HEK293 (cell line): ENCODE measurements around the gene SPACA4.

Experiments
- EGR2 ChIP-seq: fragments of 450-650 bp; formaldehyde crosslinking; IDR thresholded peaks from 2 replicates; pipeline ENCODE4 v1.5.1; 2016; ENCODE audit warnings: low read depth, missing biosample characterization, missing genetic modification characterization
- FEZF1 ChIP-seq: fragments of 450-650 bp; formaldehyde crosslinking; IDR thresholded peaks from 2 replicates; pipeline ENCODE4 v1.5.1; 2016; ENCODE audit warnings: missing biosample characterization, missing genetic modification characterization
- GFI1B ChIP-seq: fragments of 450-650 bp; formaldehyde crosslinking; IDR thresholded peaks from 2 replicates; pipeline ENCODE4 v1.5.1; 2016; ENCODE audit warnings: missing biosample characterization, missing genetic modification characterization
- IKZF3 ChIP-seq: fragments of 450-650 bp; IDR thresholded peaks from 2 replicates; pipeline ENCODE4 v1.5.0; 2018; ENCODE audit warnings: missing biosample characterization, mild to moderate bottlenecking, missing genetic modification characterization, moderate library complexity
- SP2 ChIP-seq: fragments of 450-650 bp; formaldehyde crosslinking; IDR thresholded peaks from 2 replicates; pipeline ENCODE4 v1.5.1; 2016; ENCODE audit warnings: missing biosample characterization, missing genetic modification characterization
- WT1 ChIP-seq: fragments of 450-650 bp; formaldehyde crosslinking; IDR thresholded peaks from 2 replicates; pipeline ENCODE4 v1.5.1; 2016; ENCODE audit warnings: missing biosample characterization, missing genetic modification characterization
- ZBTB7A ChIP-seq: fragments of 450-650 bp; formaldehyde crosslinking; IDR thresholded peaks from 2 replicates; pipeline ENCODE4 v1.5.1; 2016; ENCODE audit warnings: low read depth, missing biosample characterization, missing genetic modification characterization
- ZNF10 ChIP-seq: fragments of 450-650 bp; formaldehyde crosslinking; IDR thresholded peaks from 2 replicates; pipeline ENCODE4 v1.5.1; 2017; ENCODE audit warnings: missing biosample characterization, missing genetic modification characterization
- ZNF146 ChIP-seq: fragments of 450-650 bp; formaldehyde crosslinking; IDR thresholded peaks from 2 replicates; pipeline ENCODE4 v1.5.1; 2016; ENCODE audit warnings: missing biosample characterization, missing genetic modification characterization
- ZNF16 ChIP-seq: fragments of 450-650 bp; formaldehyde crosslinking; IDR thresholded peaks from 2 replicates; pipeline ENCODE4 v1.5.1; 2016; ENCODE audit warnings: low read depth, missing biosample characterization, missing genetic modification characterization
- ZNF175 ChIP-seq: fragments of 450-650 bp; formaldehyde crosslinking; IDR thresholded peaks from 2 replicates; pipeline ENCODE4 v1.5.1; 2016; ENCODE audit warnings: missing biosample characterization, missing genetic modification characterization
- ZNF202 ChIP-seq: fragments of 450-650 bp; formaldehyde crosslinking; IDR thresholded peaks from 2 replicates; pipeline ENCODE4 v1.5.1; 2016; ENCODE audit warnings: missing biosample characterization, missing genetic modification characterization, borderline replicate concordance
- ZNF266 ChIP-seq: fragments of 450-650 bp; formaldehyde crosslinking; IDR thresholded peaks from 2 replicates; pipeline ENCODE4 v1.5.1; 2016; ENCODE audit warnings: missing biosample characterization, missing genetic modification characterization, low read depth
- ZNF302 ChIP-seq: fragments of 450-650 bp; formaldehyde crosslinking; IDR thresholded peaks from 2 replicates; pipeline ENCODE4 v1.5.1; 2016; ENCODE audit warnings: missing biosample characterization, missing genetic modification characterization, low read depth
- ZNF394 ChIP-seq: fragments of 450-650 bp; formaldehyde crosslinking; IDR thresholded peaks from 2 replicates; pipeline ENCODE4 v1.5.1; 2016; ENCODE audit warnings: missing biosample characterization, missing genetic modification characterization, mild to moderate bottlenecking, moderate library complexity, borderline replicate concordance
- ZNF416 ChIP-seq: fragments of 450-650 bp; formaldehyde crosslinking; IDR thresholded peaks from 2 replicates; pipeline ENCODE4 v1.5.1; 2016; ENCODE audit warnings: missing biosample characterization, missing genetic modification characterization
- ZNF433 ChIP-seq: fragments of 450-650 bp; formaldehyde crosslinking; IDR thresholded peaks from 2 replicates; pipeline ENCODE4 v1.5.1; 2016; ENCODE audit warnings: missing biosample characterization, missing genetic modification characterization, low read depth
- ZNF48 ChIP-seq: fragments of 450-650 bp; formaldehyde crosslinking; IDR thresholded peaks from 2 replicates; pipeline ENCODE4 v1.5.1; 2016; ENCODE audit warnings: missing biosample characterization, missing genetic modification characterization
- ZNF501 ChIP-seq: fragments of 450-650 bp; formaldehyde crosslinking; IDR thresholded peaks from 2 replicates; pipeline ENCODE4 v1.5.1; 2016; ENCODE audit warnings: missing biosample characterization, missing genetic modification characterization
- ZNF514 ChIP-seq: fragments of 450-650 bp; formaldehyde crosslinking; IDR thresholded peaks from 2 replicates; pipeline ENCODE4 v1.5.1; 2016; ENCODE audit warnings: missing biosample characterization, missing genetic modification characterization
- ZNF544 ChIP-seq: fragments of 450-650 bp; formaldehyde crosslinking; IDR thresholded peaks from 2 replicates; pipeline ENCODE4 v1.5.0; 2017; ENCODE audit warnings: missing biosample characterization, missing genetic modification characterization
- ZNF596 ChIP-seq: fragments of 450-650 bp; IDR thresholded peaks from 2 replicates; pipeline ENCODE4 v1.5.0; 2018; ENCODE audit warnings: missing biosample characterization, mild to moderate bottlenecking, missing genetic modification characterization, moderate library complexity
- ZNF600 ChIP-seq: fragments of 450-650 bp; formaldehyde crosslinking; IDR thresholded peaks from 2 replicates; pipeline ENCODE4 v1.5.1; 2016; ENCODE audit warnings: missing biosample characterization, missing genetic modification characterization
- ZNF624 ChIP-seq: fragments of 450-650 bp; formaldehyde crosslinking; IDR thresholded peaks from 2 replicates; pipeline ENCODE4 v1.5.1; 2017; ENCODE audit warnings: missing biosample characterization, missing genetic modification characterization
- ZNF626 ChIP-seq: fragments of 450-650 bp; sonication (Bioruptor Pico); formaldehyde crosslinking; IDR thresholded peaks from 2 replicates; pipeline ENCODE4 v1.5.1; 2018; ENCODE audit warnings: missing biosample characterization, missing genetic modification characterization, inconsistent platforms
- ZNF670 ChIP-seq: fragments of 450-650 bp; formaldehyde crosslinking; IDR thresholded peaks from 2 replicates; pipeline ENCODE4 v1.5.1; 2016; ENCODE audit warnings: missing biosample characterization, missing genetic modification characterization, low read depth
- ZNF707 ChIP-seq: fragments of 450-650 bp; formaldehyde crosslinking; IDR thresholded peaks from 2 replicates; pipeline ENCODE4 v1.5.1; 2016; ENCODE audit warnings: missing biosample characterization, missing genetic modification characterization
- ZNF837 ChIP-seq: fragments of 450-650 bp; formaldehyde crosslinking; IDR thresholded peaks from 2 replicates; pipeline ENCODE4 v1.5.1; 2016; ENCODE audit warnings: missing biosample characterization, missing genetic modification characterization
- ZSCAN23 ChIP-seq: fragments of 450-650 bp; formaldehyde crosslinking; IDR thresholded peaks from 2 replicates; pipeline ENCODE4 v1.5.1; 2016; ENCODE audit warnings: missing biosample characterization, missing genetic modification characterization
- TF ChIP-seq, protein P1 (sequence below): fragments of 450-650 bp; formaldehyde crosslinking; IDR thresholded peaks from 2 replicates; pipeline ENCODE4 v1.5.1; 2016; ENCODE audit warnings: missing biosample characterization, missing genetic modification characterization
- TF ChIP-seq, protein P2 (sequence below): fragments of 450-650 bp; formaldehyde crosslinking; IDR thresholded peaks from 2 replicates; pipeline ENCODE4 v1.5.1; 2016; ENCODE audit warnings: missing biosample characterization, missing genetic modification characterization, borderline replicate concordance
- TF ChIP-seq, protein P3 (sequence below): fragments of 450-650 bp; formaldehyde crosslinking; IDR thresholded peaks from 2 replicates; pipeline ENCODE4 v1.5.1; 2016; ENCODE audit warnings: missing biosample characterization, missing genetic modification characterization
- TF ChIP-seq, protein P4 (sequence below): fragments of 450-650 bp; formaldehyde crosslinking; IDR thresholded peaks from 2 replicates; pipeline ENCODE4 v1.5.1; 2016; ENCODE audit warnings: missing biosample characterization, missing genetic modification characterization

Gene SPACA4

DNA sequence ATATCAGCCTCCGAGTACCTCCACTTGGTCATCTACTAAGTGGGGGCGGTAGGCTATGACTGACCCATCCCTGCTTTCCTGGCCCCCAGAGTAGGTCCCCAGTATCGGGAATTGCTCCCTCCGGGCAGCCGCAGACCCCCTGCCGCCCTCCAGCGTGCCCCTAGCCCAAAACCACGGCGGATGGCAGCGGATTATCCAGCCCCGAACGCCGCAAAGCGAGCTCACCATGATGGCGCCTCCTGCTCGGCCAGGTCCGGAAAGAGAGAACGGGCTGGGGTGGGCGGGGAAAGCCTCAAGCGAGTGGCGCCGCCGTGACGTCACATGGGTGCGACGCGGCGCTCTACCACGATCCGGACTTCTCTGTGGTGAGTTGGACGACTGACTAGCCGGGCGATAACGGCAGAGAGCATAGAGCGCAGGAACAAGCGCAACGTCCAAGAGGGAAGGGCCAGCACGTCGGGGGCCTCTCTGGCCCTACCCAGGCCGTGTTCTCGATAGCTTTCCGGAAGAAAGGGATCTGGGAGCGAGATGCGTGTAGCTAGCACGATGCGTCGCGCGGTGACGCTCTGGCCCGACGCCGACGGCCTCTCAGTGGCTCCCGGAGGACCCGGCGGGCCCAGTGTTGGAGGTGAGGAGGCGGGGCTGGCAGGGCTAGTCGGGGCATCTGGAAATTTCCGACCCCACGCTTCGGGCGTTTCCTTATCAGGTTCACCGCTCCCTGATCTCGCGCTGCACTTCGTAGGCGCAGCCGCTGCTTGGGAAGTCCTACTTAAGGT is 12.6 kb downstream of the SPACA4 start, which contains the start of the genes RPL18 and SPHK2 (continued):
- TF ChIP-seq EGR2 (tag by site-specific recombination) (peak; percentile 47), ZNF433 (tag by site-specific recombination) (no peak), ZNF10 (tag by site-specific recombination) (peak; percentile 99), ZNF624 (tag by site-specific recombination) (no peak), ZNF394 (peak; percentile 37), ZNF837 (no peak), ZNF48 (tag by site-specific recombination) (no peak), ZSCAN23 (tag by site-specific recombination) (peak; percentile 75), ZNF416 (tag by site-specific recombination) (no peak), ZNF302 (tag by site-specific recombination) (no peak), ZNF175 (tag by site-specific recombination) (no peak), ZNF146 (tag by site-specific recombination) (peak; percentile 67; the same call in 1 of the 2 replicates), ZNF707 (tag by site-specific recombination) (no peak), ZNF501 (peak; percentile 89), WT1 (tag by site-specific recombination) (no peak), ZNF626 (tag by site-specific recombination) (no peak), ZNF600 (tag by site-specific recombination) (no peak; the same call in 1 of the 2 replicates), ZNF670 (tag by site-specific recombination) (no peak), ZNF266 (no peak), FEZF1 (peak; percentile 53; the same call in 1 of the 2 replicates), ZNF16 (no peak), ZNF544 (tag by site-specific recombination) (no peak), ZNF596 (tag by site-specific recombination) (no peak), GFI1B (tag by site-specific recombination) (no peak), SP2 (tag by site-specific recombination) (peak; percentile 85), ZBTB7A (tag by site-specific recombination) (peak; percentile 42; the same call in 1 of the 2 replicates), IKZF3 (tag by site-specific recombination) (0 out of 2 replicates have a peak, but pooled peaks have one; percentile 35), ZNF202 (no peak), ZNF514 (tag by site-specific recombination) (no peak)
- TF ChIP-seq, protein P1, sequence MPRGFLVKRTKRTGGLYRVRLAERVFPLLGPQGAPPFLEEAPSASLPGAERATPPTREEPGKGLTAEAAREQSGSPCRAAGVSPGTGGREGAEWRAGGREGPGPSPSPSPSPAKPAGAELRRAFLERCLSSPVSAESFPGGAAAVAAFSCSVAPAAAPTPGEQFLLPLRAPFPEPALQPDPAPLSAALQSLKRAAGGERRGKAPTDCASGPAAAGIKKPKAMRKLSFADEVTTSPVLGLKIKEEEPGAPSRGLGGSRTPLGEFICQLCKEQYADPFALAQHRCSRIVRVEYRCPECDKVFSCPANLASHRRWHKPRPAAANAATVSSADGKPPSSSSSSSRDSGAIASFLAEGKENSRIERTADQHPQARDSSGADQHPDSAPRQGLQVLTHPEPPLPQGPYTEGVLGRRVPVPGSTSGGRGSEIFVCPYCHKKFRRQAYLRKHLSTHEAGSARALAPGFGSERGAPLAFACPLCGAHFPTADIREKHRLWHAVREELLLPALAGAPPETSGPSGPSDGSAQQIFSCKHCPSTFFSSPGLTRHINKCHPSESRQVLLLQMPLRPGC, result peak; percentile 85
- TF ChIP-seq, protein P2, sequence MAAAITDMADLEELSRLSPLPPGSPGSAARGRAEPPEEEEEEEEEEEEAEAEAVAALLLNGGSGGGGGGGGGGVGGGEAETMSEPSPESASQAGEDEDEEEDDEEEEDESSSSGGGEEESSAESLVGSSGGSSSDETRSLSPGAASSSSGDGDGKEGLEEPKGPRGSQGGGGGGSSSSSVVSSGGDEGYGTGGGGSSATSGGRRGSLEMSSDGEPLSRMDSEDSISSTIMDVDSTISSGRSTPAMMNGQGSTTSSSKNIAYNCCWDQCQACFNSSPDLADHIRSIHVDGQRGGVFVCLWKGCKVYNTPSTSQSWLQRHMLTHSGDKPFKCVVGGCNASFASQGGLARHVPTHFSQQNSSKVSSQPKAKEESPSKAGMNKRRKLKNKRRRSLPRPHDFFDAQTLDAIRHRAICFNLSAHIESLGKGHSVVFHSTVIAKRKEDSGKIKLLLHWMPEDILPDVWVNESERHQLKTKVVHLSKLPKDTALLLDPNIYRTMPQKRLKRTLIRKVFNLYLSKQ (tag by site-specific recombination), result no peak
- TF ChIP-seq, protein P3, sequence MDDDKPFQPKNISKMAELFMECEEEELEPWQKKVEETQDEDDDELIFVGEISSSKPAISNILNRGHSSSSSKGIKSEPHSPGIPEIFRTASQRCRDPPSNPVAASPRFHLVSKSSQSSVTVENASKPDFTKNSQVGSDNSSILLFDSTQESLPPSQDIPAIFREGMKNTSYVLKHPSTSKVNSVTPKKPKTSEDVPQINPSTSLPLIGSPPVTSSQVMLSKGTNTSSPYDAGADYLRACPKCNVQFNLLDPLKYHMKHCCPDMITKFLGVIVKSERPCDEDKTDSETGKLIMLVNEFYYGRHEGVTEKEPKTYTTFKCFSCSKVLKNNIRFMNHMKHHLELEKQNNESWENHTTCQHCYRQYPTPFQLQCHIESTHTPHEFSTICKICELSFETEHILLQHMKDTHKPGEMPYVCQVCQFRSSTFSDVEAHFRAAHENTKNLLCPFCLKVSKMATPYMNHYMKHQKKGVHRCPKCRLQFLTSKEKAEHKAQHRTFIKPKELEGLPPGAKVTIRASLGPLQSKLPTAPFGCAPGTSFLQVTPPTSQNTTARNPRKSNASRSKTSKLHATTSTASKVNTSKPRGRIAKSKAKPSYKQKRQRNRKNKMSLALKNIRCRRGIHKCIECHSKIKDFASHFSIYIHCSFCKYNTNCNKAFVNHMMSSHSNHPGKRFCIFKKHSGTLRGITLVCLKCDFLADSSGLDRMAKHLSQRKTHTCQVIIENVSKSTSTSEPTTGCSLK (tag by site-specific recombination), result no peak
- TF ChIP-seq, protein P4, sequence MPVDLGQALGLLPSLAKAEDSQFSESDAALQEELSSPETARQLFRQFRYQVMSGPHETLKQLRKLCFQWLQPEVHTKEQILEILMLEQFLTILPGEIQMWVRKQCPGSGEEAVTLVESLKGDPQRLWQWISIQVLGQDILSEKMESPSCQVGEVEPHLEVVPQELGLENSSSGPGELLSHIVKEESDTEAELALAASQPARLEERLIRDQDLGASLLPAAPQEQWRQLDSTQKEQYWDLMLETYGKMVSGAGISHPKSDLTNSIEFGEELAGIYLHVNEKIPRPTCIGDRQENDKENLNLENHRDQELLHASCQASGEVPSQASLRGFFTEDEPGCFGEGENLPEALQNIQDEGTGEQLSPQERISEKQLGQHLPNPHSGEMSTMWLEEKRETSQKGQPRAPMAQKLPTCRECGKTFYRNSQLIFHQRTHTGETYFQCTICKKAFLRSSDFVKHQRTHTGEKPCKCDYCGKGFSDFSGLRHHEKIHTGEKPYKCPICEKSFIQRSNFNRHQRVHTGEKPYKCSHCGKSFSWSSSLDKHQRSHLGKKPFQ (tag by site-specific recombination), result no peak
